CD4-positive, alpha-beta T cell treated with Interleukin-21 for 1 hour (primary cell): Measurements from ENCODE around the gene KCNN1.
"Not testable (repeated sequence)": the region's sequence is repeated elsewhere in the genome, so short reads cannot be mapped to it uniquely, and the experiment has no call there.

Experiments
- DNase-seq: peaks from one replicate; pipeline ENCODE4 v3.0.0-alpha.2; 2020

The KCNN1 gene

DNA sequence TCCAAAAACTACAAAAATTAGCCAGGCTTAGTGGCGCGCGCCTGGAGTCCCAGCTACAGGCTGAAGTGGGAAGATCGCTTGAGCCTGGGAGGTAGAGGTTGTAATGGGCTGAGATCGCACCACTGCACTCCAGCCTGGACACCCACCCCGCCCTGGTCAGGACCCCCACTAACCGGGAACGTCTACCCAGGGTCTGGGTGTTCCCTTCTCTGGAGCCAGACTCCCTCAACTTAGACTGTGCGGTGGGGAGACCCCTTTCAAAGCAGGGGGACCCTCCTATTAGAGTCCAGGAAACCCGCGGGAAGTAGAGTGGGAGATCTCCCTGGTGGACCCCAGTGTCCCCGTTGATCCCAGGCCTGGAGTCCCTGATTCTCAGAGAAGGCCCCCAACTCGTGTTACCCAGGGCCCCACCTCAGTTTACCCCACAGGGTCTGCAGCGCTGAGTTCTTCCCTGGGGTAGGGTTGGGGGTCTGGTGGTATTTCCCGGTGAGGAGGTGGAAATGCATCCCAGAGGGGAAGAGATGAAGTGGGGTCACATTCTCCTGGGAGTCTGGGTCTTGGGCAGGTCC is 35.0 kb downstream of the KCNN1 start:
- no peak for DNase-seq

DNA sequence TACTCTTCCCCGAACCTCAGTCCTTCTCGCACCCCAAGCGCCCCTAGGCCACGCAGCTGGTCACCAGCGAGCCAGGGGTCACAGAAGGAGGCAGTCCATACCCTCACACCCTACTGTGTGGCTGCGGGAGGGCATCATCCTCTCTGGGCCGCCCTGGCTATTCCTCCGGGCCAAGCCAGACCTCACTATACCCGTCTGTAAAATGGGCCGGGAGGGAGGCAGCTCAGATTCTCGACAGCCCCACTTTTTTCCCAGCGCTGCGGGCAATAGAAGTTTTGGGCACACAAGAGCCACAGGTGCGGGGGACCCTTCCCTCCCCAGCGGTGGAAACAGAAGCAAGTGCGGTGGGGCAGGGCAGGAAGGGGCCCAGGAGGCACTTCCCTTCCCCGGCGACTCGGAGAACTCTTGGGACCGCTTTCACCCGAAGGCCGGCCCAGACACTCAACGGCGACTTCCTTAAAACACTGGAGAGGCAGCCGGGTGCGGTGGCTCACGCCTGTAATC is 35.5 kb downstream of the KCNN1 start:
- DNase-seq, result peak; percentile 43

DNA sequence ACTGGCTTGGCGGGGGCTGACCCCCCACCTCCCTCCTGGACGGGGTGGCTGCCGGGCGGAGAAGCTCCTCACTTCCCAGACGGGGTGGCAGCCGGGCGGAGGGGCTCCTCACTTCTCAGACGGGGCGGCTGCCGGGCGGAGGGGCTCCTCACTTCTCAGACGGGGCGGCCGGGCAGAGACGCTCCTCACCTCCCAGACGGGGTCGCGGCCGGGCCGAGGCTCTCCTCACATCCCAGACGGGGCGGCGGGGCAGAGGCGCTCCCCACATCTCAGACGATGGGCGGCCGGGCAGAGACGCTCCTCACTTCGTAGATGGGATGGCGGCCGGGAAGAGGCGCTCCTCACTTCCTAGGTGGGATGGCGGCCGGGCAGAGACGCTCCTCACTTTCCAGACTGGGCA is 38.8 kb downstream of the KCNN1 start:
- not testable (repeated sequence) for DNase-seq

- DNase-seq, result peak; percentile 83
Measured at GRCh38 chr19:18007044-18007916, 40.4 kb downstream of the KCNN1 start.

DNA sequence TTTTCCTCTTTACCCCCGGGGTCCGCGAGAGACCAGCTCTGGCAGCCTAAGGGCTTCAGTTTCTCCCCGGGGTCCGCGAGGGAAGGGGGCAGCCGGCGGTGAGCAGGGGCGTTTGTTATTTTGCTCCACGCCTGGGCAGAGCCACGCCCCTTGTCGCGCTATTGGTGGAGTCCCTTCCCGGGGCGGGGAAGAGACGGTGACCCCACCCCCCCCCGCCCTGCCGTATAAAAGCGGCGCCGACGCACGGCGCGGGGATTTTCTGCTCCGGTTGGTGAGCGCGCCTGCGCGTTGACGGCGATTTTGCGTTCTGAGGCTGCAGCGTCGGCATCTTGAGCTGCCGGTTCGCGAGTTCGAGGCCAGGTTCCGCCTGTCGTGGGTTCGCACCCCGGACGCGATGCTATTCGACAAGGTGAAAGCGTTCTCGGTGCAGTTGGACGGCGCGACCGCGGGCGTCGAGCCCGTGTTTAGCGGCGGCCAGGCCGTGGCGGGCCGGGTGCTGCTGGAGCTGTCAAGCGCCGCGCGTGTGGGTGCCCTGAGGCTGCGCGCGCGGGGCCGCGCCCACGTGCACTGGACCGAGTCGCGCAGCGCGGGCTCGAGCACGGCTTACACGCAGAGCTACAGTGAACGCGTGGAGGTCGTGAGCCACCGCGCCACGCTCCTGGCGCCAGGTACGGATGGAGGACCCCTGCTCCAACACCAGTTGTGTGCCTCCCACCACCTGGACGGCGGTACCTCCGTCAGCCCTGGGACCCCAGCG is 41.2 kb downstream of the KCNN1 start, which contains the start of gene ARRDC2:
Gene ARRDC2, plus strand, starts transcription at position 254 of the 757 bp plus-strand sequence. Its CDS starts 141 bp downstream, at position 395.
- DNase-seq, result peak; percentile 93

DNA sequence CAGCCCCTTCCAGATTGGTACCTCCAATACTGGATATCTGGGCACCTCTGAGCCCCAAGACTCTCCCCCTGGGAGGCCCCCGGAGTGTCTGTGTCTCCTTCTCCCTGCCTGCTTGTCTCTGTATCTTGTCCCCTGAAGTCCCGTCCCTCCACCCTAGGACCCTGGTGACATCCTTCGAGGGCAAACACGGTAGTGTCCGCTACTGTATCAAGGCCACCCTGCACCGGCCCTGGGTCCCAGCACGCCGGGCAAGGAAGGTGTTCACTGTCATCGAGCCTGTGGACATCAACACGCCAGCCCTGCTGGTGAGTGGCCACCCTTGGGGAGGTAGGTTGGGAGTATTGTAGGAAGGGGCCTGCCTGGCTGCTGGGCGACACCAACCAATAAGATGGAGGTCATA is 41.9 kb downstream of the KCNN1 start:
- DNase-seq, result no peak

GRCh38 chr19:18009412-18010066 is 42.6 kb downstream of the KCNN1 start:
- DNase-seq, result no peak

- no peak for DNase-seq
Measured at GRCh38 chr19:18010149-18010548, 43.2 kb downstream of the KCNN1 start.

DNA sequence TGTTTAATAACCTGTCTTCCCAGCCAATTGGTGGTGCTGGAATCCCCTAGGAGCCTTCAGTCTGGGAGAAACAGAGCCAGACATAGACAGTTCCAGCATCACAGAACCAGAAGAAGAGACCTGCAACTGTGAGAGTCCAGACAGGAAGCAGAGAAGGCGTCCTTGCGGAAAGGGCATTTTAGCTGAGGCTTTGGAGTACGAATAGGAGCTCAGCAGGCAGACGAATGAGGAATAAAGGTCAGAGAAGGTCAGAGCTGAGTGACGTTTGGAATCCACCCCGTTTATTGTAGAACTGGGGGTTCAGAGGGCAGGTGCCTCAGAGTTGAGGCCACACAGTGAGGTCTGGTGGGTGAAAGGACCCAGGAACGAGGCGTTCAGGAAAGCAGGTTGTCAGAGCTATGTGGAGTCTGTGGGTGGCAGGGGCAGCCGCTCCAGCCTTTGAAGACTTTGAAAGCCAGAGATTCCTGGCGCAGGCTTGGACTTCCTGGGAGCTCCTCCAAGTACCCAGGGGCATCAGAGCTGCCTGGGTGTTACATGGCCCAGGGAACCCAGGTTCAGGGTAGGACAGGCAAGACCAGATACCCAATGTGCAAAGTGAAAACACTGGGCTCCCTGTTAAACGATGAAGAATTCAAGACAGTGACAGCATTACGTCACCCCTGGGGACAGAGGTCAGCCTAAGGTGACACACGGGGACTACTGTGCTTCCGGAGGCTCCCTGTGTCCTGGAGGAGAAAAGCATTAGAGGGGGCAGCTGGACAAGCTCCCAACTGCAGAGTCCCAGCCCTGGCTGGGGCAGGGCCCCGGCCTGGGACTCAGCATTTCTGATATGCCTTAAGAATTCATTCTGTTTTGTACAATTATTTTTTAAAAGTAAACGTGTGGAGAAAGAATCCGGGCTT is 46.6 kb downstream of the KCNN1 start:
- DNase-seq, result no peak

DNA sequence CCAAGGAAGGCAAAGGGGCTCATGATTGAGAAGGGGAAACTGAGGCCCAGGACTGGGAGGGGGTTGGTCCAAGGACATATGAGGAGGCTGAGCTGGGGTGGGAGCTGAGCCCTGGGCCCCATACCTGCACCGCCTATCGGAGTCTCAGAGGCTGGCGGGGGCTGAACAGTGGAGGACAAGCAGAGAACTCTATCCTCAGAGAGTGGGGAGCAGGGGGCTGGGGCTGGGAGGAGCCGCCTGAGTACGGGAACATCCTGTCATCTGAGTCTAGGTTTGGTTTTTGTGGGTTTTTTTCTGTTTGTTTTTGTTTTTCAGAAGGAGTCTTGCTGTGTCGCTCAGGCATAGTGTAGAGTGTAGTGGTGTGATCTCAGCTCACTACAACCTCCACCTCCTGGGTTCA is 47.3 kb downstream of the KCNN1 start:
- DNase-seq, result peak; percentile 72

- DNase-seq, result no peak
Measured at GRCh38 chr19:18016209-18016910, 49.5 kb downstream of the KCNN1 start.

- no peak for DNase-seq
Measured at GRCh38 chr19:18017275-18018083, 50.6 kb downstream of the KCNN1 start.

DNA sequence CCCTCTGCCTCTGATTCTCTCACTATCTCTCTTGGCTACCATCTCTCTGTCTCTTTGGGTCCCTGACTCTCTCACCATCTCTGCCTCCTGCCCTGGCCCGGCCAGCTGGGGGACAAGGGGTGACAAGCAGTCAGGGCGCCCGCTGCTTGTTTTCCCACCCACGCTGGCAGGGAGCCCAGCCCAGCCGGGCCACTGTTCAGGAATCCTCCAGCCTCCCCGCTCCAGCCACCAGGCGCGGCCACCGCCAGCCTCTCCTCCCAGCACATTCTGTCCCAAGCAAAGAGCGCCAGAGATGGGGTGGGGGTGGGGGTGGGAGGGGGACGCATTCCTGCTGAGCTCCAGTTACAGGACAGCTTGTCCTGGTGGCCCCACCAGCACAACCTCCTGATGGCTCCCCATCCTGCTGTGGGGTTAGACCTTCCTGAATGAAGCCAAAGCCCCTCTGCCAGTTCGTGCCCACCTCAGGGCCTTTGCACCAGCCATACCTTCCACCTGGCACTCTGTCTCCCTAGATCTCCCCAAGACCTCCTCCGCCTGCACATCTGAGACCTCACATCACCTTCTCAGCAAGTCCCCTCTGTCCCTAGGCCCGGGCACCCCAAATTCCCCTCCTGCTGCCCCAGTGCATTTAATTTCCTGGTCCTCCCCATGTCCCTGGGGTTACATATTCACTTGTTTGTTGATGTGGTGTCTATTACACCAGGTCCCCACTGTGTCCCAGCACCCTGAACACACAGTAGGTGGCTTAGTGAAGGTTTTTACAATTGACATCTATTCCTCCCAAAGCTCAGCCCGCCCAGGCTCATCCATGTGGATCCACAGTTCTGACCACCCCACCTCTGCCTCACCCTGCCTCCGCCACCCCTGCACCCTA is 53.5 kb downstream of the KCNN1 start:
- no peak for DNase-seq

- peak; percentile 78 for DNase-seq
Measured at GRCh38 chr19:18021121-18021755, 54.3 kb downstream of the KCNN1 start.

- DNase-seq, result peak; percentile 77
Measured at GRCh38 chr19:18023622-18024251, 56.8 kb downstream of the KCNN1 start.

GRCh38 chr19:18027151-18027550 is 60.2 kb downstream of the KCNN1 start:
- DNase-seq, result no peak

DNA sequence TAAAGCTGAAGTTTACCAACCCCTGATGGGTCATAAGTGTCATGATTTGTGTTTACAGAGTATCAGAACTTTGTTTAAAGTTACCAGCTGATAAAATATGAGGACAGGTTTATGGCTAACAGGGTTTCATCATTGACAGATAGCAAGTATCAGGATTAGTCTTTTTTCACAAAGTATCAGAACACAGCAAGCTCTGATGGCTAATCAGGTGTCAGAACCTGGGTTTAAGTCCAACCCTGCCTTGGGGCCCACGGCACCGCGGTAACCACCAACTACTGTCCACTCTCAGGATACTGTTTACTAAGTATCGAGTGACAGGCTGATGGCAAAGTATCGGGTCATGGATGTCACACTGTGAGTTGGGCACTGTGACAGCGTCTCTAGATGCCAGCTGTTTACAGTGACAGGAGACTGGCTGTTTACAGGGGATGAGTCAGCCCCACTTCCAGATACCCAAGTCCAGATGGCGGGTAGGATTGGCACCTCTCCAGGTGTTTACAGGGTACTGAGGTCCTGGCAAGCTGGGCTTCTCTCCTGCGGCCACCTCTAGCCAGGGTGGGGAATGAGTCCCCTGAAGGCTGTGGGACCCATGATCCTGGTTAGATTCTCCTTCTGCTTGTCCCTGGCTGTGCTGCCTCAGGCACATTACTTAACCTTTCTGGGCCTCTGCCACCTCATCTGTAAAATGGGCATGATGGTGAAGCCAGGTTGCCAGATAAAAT is 62.9 kb downstream of the KCNN1 start:
- no peak for DNase-seq
